Measurements from ENCODE around the gene PLEKHA5. TPM values are rescaled to one million over a fixed set of nuclear protein-coding genes. Genes with fewer than 3 reads are reported as not detected.

Gene PLEKHA5
- total RNA-seq, 1 donor from 2014 or later = 232 TPM

DNA sequence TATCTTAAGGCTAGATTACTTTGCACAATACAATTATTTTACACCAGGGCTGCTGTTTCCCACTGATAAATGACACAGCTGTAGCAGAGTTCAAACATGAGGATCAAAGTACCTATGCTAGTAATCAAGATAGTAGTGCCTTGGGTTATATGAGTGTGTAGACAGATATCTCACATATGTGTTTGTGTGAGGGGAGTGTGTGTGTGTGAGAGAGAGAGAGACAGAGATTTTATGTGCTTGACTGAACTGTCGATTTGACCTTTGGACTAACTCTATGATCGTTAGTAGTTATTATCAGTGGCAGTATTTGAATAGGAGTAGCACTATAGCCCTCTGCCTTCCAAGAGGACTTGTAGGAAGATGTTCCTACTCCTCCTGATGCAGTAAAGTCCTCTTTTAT is 15.5 kb downstream of the PLEKHA5 start:
- Mint-ChIP-seq H3K4me3 (ENCODE audit: low read depth) (no peak overlapping the region), H3K27ac (peak overlapping the region; percentile 1), H3K9me3 (ENCODE audit: low read depth) (peaks cover 2% of the 10 kb centered on the region), H3K4me1 (ENCODE audit: low read depth) (peaks cover 16% of the 10 kb centered on the region), H3K27me3 (no peaks in the 10 kb centered on the region), H3K36me3 (ENCODE audit: insufficient read depth) (peaks cover 38% of the 10 kb centered on the region)
- TF ChIP-seq, protein P1, sequence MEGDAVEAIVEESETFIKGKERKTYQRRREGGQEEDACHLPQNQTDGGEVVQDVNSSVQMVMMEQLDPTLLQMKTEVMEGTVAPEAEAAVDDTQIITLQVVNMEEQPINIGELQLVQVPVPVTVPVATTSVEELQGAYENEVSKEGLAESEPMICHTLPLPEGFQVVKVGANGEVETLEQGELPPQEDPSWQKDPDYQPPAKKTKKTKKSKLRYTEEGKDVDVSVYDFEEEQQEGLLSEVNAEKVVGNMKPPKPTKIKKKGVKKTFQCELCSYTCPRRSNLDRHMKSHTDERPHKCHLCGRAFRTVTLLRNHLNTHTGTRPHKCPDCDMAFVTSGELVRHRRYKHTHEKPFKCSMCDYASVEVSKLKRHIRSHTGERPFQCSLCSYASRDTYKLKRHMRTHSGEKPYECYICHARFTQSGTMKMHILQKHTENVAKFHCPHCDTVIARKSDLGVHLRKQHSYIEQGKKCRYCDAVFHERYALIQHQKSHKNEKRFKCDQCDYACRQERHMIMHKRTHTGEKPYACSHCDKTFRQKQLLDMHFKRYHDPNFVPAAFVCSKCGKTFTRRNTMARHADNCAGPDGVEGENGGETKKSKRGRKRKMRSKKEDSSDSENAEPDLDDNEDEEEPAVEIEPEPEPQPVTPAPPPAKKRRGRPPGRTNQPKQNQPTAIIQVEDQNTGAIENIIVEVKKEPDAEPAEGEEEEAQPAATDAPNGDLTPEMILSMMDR (IDR thresholded peaks at IDR 0.05; ENCODE audit: unreplicated experiment) = no peak
- DNase-seq (ENCODE audit: low spot score, unreplicated experiment) = no peak

DNA sequence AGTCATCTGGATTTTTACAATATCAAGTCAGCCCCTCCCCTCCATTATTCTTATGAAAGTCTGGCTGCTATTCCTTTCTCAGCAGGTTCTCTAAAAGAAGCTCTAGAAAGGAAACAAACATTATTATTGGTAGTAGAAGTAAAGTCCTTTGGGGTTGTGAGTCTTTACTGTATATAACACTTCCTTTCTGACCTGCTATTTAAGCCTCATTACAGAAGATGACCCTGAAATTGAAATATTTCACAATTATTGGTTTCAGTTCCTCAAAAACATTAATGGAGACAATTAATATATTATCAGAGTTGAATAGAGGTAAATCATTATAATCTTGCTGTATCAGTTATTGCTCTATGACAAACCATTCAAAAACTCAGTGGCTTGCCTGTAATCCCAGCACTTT is 19.3 kb downstream of the PLEKHA5 start:
- peaks cover 46% of the 10 kb centered on the region for H3K36me3 Mint-ChIP-seq (ENCODE audit: insufficient read depth)
- no peak overlapping the region for H3K4me3 Mint-ChIP-seq (ENCODE audit: low read depth)
- DNase-seq (ENCODE audit: low spot score, unreplicated experiment) = no peak
- H3K4me1 Mint-ChIP-seq (ENCODE audit: low read depth) = peaks cover 24% of the 10 kb centered on the region
- H3K9me3 Mint-ChIP-seq (ENCODE audit: low read depth) = peaks cover 14% of the 10 kb centered on the region
- no peaks in the 10 kb centered on the region for H3K27me3 Mint-ChIP-seq
- H3K27ac Mint-ChIP-seq = no peak overlapping the region
- TF ChIP-seq, protein P1 (IDR thresholded peaks at IDR 0.05; ENCODE audit: unreplicated experiment) = no peak

DNA sequence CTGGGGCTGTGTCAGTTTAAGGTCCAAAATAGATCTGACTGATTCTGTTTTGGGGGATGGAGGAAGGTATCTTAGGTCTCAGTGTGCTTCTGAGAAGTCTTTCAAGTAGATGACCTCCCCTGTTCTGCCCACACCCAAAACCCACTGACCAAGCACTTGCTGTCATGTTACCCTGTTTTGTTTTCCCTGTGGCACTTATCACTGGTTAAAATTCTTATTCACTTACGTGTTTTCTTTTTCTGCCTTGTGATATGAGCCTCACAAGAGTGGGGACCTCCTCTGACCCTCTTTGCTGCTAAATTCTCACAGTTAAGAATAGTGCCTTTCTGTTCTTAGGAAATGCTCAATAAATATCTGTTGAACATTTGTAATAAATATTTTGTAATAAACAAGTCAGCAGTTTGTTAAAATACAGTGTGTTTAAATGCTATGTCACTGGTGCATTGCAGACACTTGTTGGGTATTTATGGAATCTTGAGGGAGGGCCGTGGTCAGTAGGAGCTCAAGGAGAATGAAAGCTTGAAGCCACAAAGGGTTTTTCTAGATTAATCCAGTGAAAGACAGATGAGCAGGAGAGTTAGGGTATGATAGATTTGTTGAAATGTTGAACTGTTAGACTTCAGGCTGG is 20.9 kb downstream of the PLEKHA5 start:
- no peak for DNase-seq (ENCODE audit: low spot score, unreplicated experiment)
- Mint-ChIP-seq H3K27me3 (no peaks in the 10 kb centered on the region), H3K27ac (peak overlapping the region; percentile 2), H3K36me3 (ENCODE audit: insufficient read depth) (peaks cover 43% of the 10 kb centered on the region), H3K4me3 (ENCODE audit: low read depth) (no peak overlapping the region), H3K9me3 (ENCODE audit: low read depth) (peaks cover 14% of the 10 kb centered on the region), H3K4me1 (ENCODE audit: low read depth) (peaks cover 22% of the 10 kb centered on the region)
- TF ChIP-seq, protein P1 (IDR thresholded peaks at IDR 0.05; ENCODE audit: unreplicated experiment) = no peak

DNA sequence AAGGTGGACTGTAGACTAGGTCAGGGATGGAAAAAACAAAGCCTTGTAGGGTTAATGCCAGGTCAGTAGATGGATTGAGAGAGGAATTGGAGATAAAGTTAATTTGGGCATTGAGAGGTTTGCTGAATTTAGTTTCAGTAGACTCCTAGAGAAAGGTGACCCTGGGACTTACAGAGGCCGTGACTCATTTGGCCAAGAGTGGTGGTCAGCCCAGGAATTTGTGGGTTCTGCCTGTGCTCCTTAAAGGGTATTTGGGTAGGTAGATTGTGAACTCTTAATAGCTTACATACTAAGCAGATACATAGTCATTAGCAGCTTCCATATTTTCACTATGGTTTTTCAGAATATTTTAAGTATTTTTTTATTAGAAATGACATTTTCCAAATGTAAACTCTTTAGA is 21.8 kb downstream of the PLEKHA5 start:
- no peak for DNase-seq (ENCODE audit: low spot score, unreplicated experiment)
- TF ChIP-seq, protein P1 (IDR thresholded peaks at IDR 0.05; ENCODE audit: unreplicated experiment) = no peak
- Mint-ChIP-seq H3K27me3 (no peaks in the 10 kb centered on the region), H3K27ac (no peak overlapping the region), H3K4me3 (ENCODE audit: low read depth) (no peak overlapping the region), H3K9me3 (ENCODE audit: low read depth) (peaks cover 14% of the 10 kb centered on the region), H3K36me3 (ENCODE audit: insufficient read depth) (peaks cover 44% of the 10 kb centered on the region), H3K4me1 (ENCODE audit: low read depth) (peaks cover 29% of the 10 kb centered on the region)

DNA sequence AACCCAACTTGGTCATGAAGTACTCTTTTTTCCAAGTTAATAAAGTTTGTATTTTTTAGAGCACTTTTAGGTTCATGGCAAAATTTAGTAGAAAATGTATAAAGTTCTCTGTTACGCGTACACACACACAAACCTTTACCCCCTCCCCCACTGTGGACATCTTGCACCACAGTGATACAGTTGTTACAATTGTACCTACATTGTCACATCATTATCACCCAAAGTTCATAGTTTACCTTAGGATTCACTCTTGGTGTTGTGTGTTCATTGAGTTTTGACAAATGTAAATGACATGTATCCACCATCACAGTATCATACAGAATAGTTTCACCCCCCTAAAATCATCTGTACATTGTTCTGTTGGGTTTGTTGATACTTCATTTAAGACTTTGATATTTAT is 23.9 kb downstream of the PLEKHA5 start:
- H3K9me3 Mint-ChIP-seq (ENCODE audit: low read depth) = peaks cover 11% of the 10 kb centered on the region
- H3K27ac Mint-ChIP-seq = no peak overlapping the region
- no peak for DNase-seq (ENCODE audit: low spot score, unreplicated experiment)
- H3K4me3 Mint-ChIP-seq (ENCODE audit: low read depth) = no peak overlapping the region
- H3K36me3 Mint-ChIP-seq (ENCODE audit: insufficient read depth) = peaks cover 44% of the 10 kb centered on the region
- no peaks in the 10 kb centered on the region for H3K27me3 Mint-ChIP-seq
- TF ChIP-seq, protein P1 (IDR thresholded peaks at IDR 0.05; ENCODE audit: unreplicated experiment) = no peak
- H3K4me1 Mint-ChIP-seq (ENCODE audit: low read depth) = peaks cover 30% of the 10 kb centered on the region
